GM21786 (cell line): ENCODE results near the gene PAPPA.

Source experiments
- ATAC-seq: cut with Tn5 transposase; IDR thresholded peaks from one replicate; pipeline ENCODE4 v1.9.1; 2021; ENCODE audit not compliant: unreplicated experiment

Gene PAPPA

DNA sequence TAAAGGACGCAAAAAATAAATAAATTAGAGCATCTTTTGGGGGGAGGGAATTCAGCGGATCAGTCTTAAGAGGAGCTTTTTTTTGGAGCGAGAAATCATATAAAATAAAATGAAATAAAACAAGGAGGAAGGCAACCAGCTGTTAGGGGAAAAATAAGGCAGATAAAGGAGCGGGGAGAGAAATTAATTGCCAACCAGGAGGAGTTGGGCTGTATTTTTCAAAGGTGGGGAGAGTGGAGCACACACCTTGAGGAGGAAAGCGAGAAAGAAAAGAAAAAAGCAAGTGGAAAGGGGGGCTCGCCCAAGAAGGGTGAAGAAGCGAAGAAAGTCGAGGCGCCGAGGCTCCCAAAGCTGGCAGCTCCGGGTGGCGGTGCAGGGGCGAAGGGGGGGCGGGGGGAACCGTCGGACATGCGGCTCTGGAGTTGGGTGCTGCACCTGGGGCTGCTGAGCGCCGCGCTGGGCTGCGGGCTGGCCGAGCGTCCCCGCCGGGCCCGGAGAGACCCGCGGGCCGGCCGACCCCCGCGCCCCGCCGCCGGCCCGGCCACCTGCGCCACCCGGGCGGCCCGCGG, at the start of gene PAPPA:
Gene PAPPA, plus strand, starts transcription at position 27 of the 569 bp plus-strand sequence. Its CDS starts 382 bp downstream, at position 409.
- no peak for ATAC-seq

DNA sequence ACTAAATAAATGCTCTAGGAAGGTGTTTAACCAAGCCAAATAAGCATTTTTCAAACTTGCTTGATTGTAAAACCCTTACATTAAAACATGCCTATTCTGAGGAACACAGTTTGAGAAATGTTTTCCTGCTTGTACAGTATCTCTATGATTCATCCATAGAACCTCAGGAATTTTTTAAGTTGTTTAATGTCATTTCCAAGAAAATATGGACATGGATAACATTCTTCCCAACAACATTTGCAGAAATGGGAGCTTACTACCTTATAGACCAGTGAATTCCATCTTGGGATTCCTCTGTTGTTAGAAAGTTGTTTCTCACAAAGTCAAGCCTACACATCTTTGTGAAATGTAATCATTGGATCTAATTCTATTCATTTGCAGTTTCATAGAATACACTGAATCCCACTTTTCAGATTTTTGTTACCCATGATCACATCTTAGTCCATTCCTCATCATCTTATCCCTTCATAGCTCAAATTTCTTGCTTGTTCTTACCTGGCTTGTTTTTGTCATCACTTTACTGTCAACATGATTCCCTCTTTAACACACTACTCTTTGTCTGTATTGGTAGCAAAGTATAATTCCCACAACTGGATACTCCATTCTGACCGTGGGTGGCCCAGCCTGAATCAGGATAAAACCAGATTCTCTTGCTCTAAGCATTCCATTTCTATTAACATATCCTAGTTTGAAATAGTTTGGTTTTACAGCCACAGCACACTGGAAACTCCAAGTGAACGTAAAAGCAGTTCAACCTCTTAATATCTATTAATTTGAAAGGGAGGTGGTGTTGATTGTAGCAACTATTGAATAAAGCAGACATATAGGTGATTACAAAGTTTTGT, 49.4 kb upstream of the PAPPA start:
- ATAC-seq, result no peak

- no peak for ATAC-seq
Observed at GRCh38 chr9:116112236-116112635, 41.4 kb upstream of the PAPPA start.

DNA sequence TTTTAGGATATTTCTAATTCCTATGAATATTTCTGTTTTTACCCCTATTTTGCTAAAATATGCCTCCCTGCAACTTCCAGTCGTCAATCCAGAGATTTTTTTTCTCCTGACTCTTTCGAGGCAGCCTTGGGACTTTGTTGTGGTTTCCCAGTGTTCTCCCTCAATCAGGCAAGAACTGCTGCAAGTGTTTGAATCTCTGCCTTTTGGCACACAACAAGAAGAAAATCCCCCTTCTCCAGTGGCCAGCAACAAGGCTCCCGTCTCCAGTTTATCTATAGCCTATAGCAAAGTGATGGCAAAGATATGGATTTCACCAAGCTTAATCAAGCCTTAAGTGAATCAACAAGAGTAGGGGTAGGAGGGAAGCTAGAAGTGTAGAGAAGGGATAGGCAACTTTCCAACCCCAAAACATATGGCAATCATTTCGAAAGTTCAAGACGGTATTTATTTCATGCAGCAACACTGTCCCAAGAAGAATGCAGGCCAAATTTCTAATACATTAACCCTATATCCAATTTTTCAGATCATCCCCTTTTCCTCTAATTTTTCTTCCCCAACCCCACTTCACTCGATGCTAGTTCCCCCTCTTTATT, 37.7 kb upstream of the PAPPA start:
- ATAC-seq, result no peak

GRCh38 chr9:116116393-116116792, 37.2 kb upstream of the PAPPA start:
- no peak for ATAC-seq

DNA sequence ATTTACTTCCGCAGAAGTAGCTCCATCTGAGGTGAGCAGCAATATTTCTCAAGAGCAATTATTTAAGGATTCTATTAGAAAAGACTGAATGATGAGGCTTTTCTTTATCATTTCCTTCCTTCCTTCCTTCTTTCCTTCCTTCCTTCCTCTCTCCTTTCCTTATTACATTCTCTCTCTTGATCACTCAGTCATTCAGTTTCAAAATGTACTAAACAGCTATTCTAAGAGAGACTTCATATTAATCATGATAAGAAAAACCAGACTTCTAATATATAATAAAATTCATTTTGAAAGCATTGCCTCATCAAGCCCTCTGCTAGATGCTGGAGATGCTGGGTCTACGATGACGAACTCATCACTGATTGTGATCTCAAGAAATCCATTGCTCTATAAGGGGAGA, 30.4 kb upstream of the PAPPA start:
- no peak for ATAC-seq

DNA sequence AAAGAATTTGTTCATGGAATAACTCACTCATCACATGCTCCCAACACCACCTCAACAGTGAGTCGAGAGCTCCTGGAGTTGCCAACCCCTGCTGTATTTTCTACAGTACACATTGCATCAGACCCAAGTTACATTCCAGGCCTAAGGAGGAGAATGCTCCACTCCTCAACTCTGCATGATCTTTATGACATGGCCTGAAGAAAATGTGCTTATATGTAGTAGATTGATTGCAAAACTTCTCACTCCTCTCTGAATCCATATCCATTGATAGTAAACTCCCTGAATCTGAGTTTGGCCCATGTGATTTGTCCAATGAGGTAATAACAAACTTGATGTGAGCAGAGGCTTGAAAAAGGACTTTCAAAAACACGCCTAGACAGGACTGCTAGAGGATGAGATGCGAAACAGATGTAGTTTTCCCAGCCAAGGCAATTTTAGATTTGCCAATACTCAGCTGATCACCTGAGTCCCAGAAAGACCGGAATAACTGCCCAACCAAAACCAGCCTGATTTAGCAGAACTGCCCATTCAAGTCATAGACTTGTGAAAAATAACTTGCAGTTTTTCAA, 29.0 kb upstream of the PAPPA start:
- ATAC-seq, result no peak

DNA sequence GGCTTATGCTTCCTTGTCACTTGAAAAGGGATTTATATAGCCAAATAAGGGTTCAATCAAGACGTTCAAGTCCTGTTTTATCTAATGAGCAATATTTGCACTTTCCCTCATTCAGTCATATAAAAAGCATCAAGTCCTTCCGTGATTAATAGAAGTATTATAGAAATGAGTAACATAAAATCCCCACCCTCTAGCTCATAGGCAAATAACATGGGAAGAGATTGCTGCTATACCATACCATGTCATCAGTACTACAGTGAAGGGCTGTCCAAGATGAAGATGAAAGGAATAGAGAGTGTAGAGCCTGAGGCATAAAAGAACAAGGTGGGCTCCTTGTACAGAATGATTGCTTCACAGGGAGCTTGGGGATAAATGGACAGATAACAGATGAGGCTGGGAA, 20.4 kb upstream of the PAPPA start:
- ATAC-seq, result no peak

GRCh38 chr9:116134975-116135374, 18.6 kb upstream of the PAPPA start:
- no peak for ATAC-seq

DNA sequence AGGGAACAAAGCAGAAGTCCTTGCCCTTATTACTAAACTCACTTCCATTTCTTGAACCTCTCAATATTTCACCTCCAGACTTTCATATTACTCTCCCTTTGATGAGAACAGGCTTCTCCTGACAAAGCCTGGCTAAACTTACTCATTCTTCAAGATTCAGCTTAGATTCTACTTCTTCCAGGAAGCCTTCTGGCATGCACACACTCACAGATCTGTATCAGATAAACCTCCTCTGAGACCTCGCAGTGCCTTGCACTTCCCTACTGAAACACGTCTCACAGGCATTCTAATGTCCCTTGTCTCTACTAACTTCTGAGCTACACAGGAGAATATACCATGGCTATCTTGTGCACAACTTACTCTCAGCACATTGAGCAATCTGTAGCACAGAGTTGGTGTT, 16.6 kb upstream of the PAPPA start:
- ATAC-seq, result no peak

GRCh38 chr9:116137581-116137980, 16.0 kb upstream of the PAPPA start:
- no peak for ATAC-seq

DNA sequence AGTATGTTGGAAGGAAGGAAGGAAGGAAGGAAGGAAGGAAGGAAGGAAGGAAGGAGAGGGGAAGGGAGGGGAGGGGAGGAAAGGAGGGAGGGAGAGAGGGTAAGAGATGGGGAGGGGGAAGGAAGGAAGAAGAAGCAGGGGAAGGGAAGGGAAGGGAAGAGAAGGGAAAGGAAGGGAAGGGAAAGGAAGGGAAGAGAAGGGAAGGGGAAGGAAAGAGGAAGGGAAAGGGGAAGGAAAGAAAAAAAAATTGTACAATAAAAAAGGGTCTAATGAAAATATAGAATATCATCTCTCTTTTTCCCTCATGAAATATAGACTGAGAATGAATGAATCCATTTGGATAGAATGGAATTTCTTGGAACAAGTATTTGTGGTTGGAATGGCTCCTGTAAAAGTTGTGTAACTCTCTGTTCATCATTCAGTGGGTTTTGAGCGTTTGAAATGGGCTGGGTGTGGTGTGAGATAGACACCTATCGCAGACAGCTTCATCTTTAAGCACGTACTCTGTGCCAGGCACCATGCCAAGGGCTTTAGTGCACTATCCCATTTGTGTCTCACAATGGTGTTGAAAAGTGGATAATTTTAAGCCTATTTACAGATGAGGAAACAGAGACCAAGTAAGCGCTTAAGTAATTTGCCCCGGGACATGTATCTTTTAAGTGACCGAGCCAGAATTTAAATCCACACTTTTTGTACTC, 11.6 kb upstream of the PAPPA start:
- ATAC-seq, result no peak

GRCh38 chr9:116142706-116143492, 10.7 kb upstream of the PAPPA start:
- ATAC-seq, result no peak

- no peak for ATAC-seq
Observed at GRCh38 chr9:116144038-116144437, 9.6 kb upstream of the PAPPA start.

GRCh38 chr9:116144555-116144954, 9.0 kb upstream of the PAPPA start:
- ATAC-seq, result no peak

DNA sequence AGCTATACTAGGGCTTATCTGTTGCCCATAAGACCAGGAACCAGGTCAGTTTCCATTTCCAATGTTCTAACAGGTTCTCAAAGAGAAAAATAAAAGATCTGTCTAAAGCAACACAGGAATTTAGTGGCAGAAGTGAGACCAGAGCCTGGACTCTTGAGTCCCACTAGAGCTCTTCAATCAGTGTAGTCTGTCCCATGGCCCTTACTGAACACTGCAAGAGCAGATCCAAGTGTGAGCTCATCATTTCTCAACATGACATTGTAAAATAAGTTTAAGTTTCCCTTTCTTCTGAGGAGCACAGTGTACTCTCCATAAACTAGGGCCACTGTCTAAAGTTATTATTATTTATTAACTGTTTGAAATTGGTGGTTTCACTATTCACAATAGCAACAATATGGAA, 8.6 kb upstream of the PAPPA start:
- no peak for ATAC-seq

- ATAC-seq, result no peak
Observed at GRCh38 chr9:116147821-116148220, 5.8 kb upstream of the PAPPA start.

DNA sequence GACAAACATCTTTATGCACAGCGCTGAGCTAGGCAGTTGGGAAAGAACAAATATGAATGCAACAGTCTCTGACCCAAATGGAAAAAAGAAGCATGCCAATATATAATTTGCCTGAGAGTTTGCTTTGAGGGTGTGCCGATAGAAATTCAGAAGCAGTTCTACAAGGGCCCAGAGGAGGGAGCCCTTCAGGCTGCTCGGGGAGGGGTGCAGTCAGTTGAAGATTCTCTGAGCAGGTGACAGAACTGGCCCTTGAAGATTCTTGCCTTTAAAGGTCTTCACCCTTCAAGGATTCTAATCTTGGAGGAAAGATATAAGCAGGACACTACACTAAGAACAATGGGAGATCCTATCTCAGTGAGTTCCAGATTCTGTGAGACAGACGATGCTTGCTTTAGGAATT, 3.7 kb upstream of the PAPPA start:
- no peak for ATAC-seq

GRCh38 chr9:116151199-116151598, 2.4 kb upstream of the PAPPA start:
- no peak for ATAC-seq

DNA sequence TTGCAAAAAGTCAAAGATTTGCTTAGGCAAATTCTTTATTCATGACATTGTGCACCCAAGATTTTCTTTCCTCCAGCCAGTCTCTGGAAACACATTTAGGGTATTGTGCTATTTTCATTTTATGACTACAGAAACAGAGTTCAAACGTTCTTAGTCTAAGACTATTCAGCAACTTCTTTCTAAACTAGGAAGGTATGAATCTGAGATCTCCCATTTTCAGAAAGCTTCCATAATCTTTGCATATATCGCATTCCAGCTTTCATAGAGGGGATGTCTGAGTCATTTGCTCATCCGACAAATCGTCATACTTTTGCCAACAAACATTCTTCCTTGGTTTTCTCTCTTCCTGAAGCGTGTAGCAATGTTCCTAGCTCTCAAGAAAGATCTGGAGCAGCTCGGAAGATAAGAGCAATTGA, 1.6 kb upstream of the PAPPA start:
- no peak for ATAC-seq

- no peak for ATAC-seq
Observed at GRCh38 chr9:116152390-116152789, 1.2 kb upstream of the PAPPA start.
